Skeletal muscle satellite cell (primary cell): Measurements from ENCODE around the gene VPS4A.
"Not testable (repeated sequence)": the region's sequence is repeated elsewhere in the genome, so short reads cannot be mapped to it uniquely, and the experiment has no call there.

ENCODE experiments used
- H3K27me3 ChIP-seq: 2 replicates; pipeline ENCODE4 v1.7.0; 2013; ENCODE audit warnings: low read length; ENCODE audit not compliant: control insufficient read depth, insufficient read depth
- H3K36me3 ChIP-seq: 2 replicates; pipeline ENCODE4 v1.7.0; 2013; ENCODE audit warnings: mild to moderate bottlenecking, control low read depth, low read length; ENCODE audit not compliant: insufficient read depth
- H3K4me1 ChIP-seq: 2 replicates; pipeline ENCODE4 v1.7.0; 2013; ENCODE audit warnings: low read length; ENCODE audit not compliant: control insufficient read depth, insufficient read depth
- H3K4me2 ChIP-seq: 2 replicates; pipeline ENCODE4 v1.7.0; 2013; ENCODE audit warnings: mild to moderate bottlenecking, low read length
- H3K4me3 ChIP-seq: 2 replicates; pipeline ENCODE4 v1.7.0; 2013; ENCODE audit warnings: low read length
- H3K9ac ChIP-seq: 2 replicates; pipeline ENCODE4 v1.7.0; 2013; ENCODE audit warnings: mild to moderate bottlenecking, low read depth, low read length, moderate library complexity
- H3K9me3 ChIP-seq: replicated peaks from 2 replicates; pipeline ENCODE4 v1.7.0; 2013; ENCODE audit warnings: mild to moderate bottlenecking, control low read depth, low read length

The VPS4A gene

DNA sequence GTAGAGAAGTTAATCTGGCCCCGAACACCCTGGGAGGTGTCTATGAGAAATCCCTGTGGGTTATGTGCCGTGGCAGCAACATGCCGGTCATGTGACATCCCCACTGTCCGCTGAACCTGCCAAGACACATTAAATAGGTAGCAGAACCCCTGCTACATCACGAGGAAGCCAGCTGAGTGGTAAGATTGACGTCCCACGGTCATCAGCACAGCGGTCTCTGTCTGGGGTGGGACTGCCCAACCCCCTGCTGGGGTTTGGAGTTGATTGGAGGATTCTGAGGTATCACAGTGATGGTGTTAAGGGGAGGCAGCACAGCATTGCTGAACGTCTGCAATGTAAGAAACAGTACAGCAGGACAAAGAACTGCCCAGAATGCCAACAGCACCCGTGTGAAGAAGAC is 38.4 kb downstream of the VPS4A start:
- Histone ChIP-seq H3K9me3 (no peaks in the 10 kb centered on the region), H3K36me3 (no peaks in the 10 kb centered on the region), H3K27me3 (no peaks in the 10 kb centered on the region), H3K9ac (no peak overlapping the region), H3K4me2 (no peak overlapping the region), H3K4me3 (no peak overlapping the region), H3K4me1 (no peaks in the 10 kb centered on the region)

DNA sequence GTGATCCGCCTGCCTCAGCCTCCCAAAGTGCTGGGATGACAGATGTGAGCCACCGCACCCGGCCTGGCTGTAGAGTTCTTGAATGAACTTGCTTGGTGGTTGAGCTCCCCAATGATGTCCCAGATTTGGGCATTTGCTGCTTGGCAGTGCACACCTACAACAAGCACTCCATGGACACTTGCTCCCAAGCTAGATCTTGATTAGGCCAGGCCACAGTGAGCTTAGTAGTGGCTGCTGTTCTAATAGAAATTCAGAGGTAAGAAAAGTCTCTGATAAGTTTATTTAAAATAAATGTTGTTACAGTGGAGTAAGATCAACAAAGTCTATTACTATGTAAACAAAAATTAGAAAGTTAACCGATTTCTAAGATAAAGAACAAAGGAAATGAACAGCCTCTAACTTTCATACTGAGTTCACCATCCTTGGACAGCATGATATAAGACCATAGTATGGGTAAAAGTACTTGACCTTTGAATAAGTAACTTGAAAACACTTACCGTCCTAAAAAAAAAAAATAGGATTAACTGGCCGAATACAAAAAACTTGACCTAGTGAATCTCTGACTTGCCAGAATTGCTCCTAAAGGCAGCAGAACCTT is 39.5 kb downstream of the VPS4A start:
- no peak overlapping the region for H3K4me3 ChIP-seq
- H3K9ac ChIP-seq, result no peak overlapping the region
- H3K9me3 ChIP-seq, result no peaks in the 10 kb centered on the region
- H3K27me3 ChIP-seq, result no peaks in the 10 kb centered on the region
- H3K4me1 ChIP-seq, result no peaks in the 10 kb centered on the region
- no peak overlapping the region for H3K4me2 ChIP-seq
- no peaks in the 10 kb centered on the region for H3K36me3 ChIP-seq

DNA sequence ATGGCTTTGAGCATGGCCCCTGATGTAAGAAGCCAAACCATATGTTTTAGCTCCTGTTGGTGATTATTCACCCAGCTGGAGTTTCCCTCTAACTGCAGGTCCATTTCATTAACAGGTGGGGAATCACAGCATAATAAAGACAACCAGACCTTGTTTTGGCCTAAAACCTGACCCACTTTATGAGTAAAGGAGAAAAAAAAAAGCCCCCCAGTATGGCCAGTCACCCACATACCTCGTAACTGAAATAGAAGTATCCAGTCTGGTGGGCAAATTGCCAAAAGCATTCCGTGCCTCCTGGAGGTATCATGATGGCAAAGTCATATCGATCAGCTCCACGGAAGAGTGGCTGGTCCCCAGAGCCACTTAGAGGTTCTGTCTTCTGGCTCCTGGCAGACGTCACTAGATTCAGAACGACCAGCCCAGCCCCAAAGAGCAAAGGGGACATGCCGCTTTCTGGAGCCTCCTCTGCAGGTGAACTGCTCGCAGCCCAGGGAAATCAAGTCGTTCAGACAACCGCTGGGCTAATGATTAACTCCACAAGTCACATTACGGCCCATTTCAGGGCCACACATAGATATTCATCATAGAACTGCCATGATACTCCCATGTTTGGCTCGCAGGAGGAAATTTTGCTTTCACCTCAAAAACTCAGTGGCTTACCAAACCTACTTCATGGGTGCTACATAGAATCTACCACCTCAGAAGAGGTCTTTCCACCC is 40.3 kb downstream of the VPS4A start, which contains the start of gene TMED6:
TSS of gene TMED6 (minus strand) at position 478 of the 719 bp plus-strand sequence. CDS start at position 445, 33 bp downstream.
- Histone ChIP-seq H3K4me3 (no peak within 1 kb of the TSS), H3K4me1 (peaks cover 3% of the 10 kb centered on the region), H3K4me2 (no peak within 1 kb of the TSS), H3K9ac (no peak within 1 kb of the TSS), H3K9me3 (no peaks in the 10 kb centered on the region), H3K36me3 (peaks cover 3% of the 10 kb centered on the region), H3K27me3 (no peaks in the 10 kb centered on the region)

DNA sequence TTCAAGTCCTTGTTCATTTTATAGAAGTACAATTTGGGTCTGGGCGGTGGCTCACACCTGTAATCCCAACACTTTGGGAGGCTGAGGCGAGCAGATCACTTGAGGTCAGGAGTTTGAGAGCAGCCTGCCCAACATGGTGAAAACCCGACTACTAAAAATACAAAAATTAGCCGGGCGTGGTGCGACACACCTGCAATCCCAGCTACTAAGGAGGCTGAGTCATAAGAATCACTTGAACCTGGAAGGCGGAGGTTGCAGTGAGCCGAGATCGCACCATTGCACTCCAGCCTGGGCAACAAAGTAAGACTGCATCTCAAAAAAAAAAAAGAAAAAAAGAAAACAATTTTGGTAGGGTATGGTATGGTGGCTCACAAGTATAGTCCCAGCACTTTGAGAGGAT is 48.9 kb downstream of the VPS4A start:
- Histone ChIP-seq H3K4me1 (peaks cover 14% of the 10 kb centered on the region), H3K36me3 (peaks cover 12% of the 10 kb centered on the region)
- not testable (repeated sequence) for H3K27me3 ChIP-seq, H3K9me3 ChIP-seq, H3K4me2 ChIP-seq, H3K9ac ChIP-seq, H3K4me3 ChIP-seq

DNA sequence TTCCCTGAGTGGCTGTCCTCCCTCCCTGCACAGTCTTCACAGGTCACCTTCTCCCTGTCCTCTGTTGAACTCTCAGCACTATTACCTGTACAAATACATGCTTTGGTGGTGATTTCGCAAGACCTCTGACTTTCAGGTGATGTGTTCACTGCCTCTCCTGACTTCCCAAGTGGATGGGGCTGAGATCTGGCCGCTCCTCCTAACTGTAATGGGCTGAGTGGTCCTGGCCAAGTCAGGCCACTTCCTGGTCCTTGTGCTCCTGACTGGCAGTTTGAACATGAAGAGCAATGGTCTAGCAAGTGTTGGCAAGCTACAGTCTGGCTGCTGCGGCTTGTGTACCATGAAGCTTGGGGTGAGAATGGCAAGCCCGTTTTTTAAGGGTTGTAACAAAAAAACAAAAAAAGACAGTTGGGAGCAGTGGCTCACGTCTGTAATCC is 52.1 kb downstream of the VPS4A start:
- Histone ChIP-seq H3K4me3 (no peak overlapping the region), H3K27me3 (no peaks in the 10 kb centered on the region), H3K9me3 (no peaks in the 10 kb centered on the region), H3K4me2 (no peak overlapping the region), H3K4me1 (peaks cover 7% of the 10 kb centered on the region), H3K36me3 (peaks cover 36% of the 10 kb centered on the region), H3K9ac (no peak overlapping the region)

DNA sequence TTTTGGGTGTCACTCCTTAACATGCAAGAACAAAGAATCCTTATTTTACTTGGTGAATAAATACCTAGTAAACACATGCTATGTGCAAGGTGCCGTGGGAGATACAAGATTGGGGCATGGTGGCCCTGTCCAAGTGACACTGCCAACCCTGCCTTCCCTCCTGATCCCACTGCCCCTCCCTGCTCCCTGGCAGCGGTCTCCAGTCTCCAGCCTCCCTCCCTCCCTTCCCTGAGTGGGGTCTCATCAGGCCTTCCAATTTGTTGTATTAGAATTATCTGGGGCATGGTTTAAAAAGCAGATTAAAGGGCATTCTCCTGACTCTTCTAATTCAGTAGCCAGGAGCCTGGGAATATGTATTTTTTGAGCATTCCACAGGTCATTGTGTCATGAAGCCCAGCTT is 52.9 kb downstream of the VPS4A start:
- peaks cover 7% of the 10 kb centered on the region for H3K4me1 ChIP-seq
- no peak overlapping the region for H3K9ac ChIP-seq
- peaks cover 40% of the 10 kb centered on the region for H3K36me3 ChIP-seq
- no peaks in the 10 kb centered on the region for H3K27me3 ChIP-seq
- no peaks in the 10 kb centered on the region for H3K9me3 ChIP-seq
- no peak overlapping the region for H3K4me2 ChIP-seq
- H3K4me3 ChIP-seq, result no peak overlapping the region

DNA sequence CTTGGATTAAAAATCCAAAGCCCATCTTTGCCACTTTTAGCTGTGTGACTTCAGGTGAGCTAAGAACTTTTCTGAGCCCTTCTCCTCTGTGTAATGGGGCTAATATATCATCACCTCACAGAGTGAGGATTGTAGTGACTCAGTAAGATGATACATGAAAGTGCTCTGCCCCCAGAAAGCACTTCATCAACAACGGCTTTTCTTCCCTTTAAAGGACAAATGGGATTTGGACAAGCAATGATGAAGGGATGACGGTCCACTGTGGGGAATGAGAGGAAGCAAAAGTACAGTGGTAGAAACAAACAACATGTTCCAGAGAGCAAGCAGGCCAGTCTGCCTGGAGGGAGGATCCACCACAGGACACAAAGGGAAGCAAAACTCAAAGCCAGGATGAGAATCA is 54.8 kb downstream of the VPS4A start:
- peaks cover 7% of the 10 kb centered on the region for H3K4me1 ChIP-seq
- H3K4me2 ChIP-seq, result no peak overlapping the region
- no peaks in the 10 kb centered on the region for H3K27me3 ChIP-seq
- no peaks in the 10 kb centered on the region for H3K9me3 ChIP-seq
- no peak overlapping the region for H3K4me3 ChIP-seq
- H3K9ac ChIP-seq, result peak overlapping the region; percentile 9
- H3K36me3 ChIP-seq, result peaks cover 55% of the 10 kb centered on the region

DNA sequence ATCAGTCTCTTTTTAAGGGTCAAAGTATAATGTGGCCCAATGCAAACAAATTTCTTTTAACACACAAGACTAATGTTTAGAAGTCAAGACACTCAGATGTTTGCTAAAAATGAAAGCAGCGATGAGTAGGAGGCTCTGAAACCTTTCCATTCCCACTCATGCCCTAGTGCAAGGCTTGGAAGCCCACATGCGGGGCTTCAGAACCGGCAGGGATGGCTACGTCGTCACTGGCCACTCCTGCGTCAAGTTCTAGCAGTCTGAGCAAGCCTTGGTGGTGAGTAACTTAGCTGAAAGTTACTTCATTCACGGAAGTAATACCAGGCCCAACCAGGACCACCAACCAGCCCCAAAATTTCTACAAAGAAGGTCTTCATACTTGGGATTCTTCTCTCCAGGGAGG is 55.3 kb downstream of the VPS4A start:
- Histone ChIP-seq H3K9ac (peak overlapping the region; percentile 9), H3K36me3 (peaks cover 57% of the 10 kb centered on the region), H3K4me1 (peaks cover 7% of the 10 kb centered on the region), H3K27me3 (no peaks in the 10 kb centered on the region), H3K9me3 (no peaks in the 10 kb centered on the region), H3K4me2 (no peak overlapping the region), H3K4me3 (no peak overlapping the region)

DNA sequence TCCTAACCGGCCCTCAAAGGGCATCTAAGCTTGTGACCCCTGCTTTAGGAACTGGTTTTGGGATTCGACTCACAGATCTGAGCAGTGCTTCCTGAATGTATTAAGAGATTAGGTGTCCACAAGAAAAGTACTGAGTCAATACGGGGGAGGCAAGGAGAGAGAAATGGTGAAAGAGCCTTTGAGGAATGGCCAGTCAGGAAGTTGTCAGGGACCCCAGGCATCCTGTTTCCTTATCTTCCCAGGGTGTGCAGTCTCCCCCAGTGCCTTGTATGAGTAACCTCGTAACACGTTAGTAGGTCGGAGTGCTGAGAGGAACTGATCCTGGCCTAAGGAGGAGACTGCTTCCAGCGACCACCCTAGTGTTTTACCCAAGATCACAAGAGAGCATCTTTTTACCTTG is 56.8 kb downstream of the VPS4A start:
- Histone ChIP-seq H3K27me3 (no peaks in the 10 kb centered on the region), H3K4me2 (no peak overlapping the region), H3K9ac (no peak overlapping the region), H3K36me3 (peaks cover 60% of the 10 kb centered on the region), H3K4me1 (peaks cover 7% of the 10 kb centered on the region), H3K4me3 (no peak overlapping the region), H3K9me3 (no peaks in the 10 kb centered on the region)

DNA sequence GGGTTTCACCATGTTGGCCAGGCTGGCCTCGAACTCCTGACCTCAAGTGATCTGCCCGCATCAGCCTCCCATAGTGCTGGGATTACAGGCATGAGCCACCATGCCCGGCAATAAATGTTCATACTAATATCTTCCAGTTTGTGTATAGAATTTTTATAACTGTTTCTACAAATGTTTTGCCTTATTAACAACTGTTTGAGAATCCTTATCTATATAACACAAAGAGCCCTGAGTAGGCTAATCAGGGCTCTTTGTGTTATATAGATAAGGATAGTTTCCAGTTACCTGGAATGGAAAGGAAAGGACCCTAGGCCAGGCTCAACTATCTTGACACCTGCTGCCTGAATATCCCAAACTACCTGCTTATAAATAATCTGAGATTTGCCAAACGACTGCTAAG is 57.7 kb downstream of the VPS4A start:
- peaks cover 62% of the 10 kb centered on the region for H3K36me3 ChIP-seq
- no peak overlapping the region for H3K4me3 ChIP-seq
- no peak overlapping the region for H3K9ac ChIP-seq
- H3K4me1 ChIP-seq, result peaks cover 7% of the 10 kb centered on the region
- H3K27me3 ChIP-seq, result no peaks in the 10 kb centered on the region
- H3K4me2 ChIP-seq, result no peak overlapping the region
- no peaks in the 10 kb centered on the region for H3K9me3 ChIP-seq

DNA sequence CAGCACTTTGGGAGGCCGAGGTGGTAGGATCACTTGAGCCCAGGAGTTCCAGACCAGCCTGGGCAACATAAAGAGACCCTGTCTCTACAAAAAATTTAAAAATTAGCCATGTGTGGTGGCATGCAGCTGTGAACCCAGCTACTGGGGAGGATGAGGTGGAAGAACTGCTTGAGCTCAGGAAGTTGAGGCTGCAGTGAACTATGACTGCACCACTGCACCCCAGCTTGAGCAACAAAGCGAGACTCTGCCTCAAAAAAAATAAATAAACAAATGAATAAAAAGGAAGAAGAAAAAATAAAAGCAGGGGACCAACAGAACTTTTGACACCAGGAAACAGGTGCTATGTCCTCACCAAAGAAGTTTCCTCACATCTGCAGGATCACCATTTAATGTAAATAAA is 60.4 kb downstream of the VPS4A start:
- H3K27me3 ChIP-seq, result no peaks in the 10 kb centered on the region
- no peak overlapping the region for H3K4me2 ChIP-seq
- no peak overlapping the region for H3K4me3 ChIP-seq
- H3K9me3 ChIP-seq, result no peaks in the 10 kb centered on the region
- no peak overlapping the region for H3K9ac ChIP-seq
- H3K4me1 ChIP-seq, result peaks cover 7% of the 10 kb centered on the region
- peaks cover 46% of the 10 kb centered on the region for H3K36me3 ChIP-seq

DNA sequence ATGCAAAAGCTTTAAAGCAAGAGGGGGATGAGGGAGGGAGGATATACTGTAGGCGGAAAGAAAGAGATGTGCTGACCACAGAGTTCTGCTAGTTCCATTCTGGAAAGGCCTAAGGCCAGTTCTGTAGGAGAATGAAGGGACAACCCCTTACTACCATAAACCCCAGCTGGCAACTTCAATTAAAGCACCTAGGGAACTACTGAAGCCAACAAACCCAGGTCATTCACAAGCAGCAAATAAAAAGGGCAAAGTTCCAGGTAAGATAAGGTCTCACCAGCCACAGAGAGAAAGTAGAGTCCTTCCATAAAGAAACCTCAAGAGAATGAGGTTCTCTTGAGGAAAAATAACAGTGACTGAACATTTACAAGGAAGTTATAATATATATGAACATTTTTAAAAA is 61.9 kb downstream of the VPS4A start:
- H3K4me1 ChIP-seq, result peaks cover 2% of the 10 kb centered on the region
- H3K4me2 ChIP-seq, result no peak overlapping the region
- no peak overlapping the region for H3K4me3 ChIP-seq
- peaks cover 39% of the 10 kb centered on the region for H3K36me3 ChIP-seq
- no peaks in the 10 kb centered on the region for H3K9me3 ChIP-seq
- H3K9ac ChIP-seq, result no peak overlapping the region
- H3K27me3 ChIP-seq, result no peaks in the 10 kb centered on the region
